ENCODE data around the gene GPD1. TPM values are rescaled to one million over a fixed set of nuclear protein-coding genes. Genes with fewer than 3 reads are reported as not detected.
A peak's percentile ranks its signal among the peaks of the same experiment; 100 is the strongest.

GPD1 gene
- total RNA-seq, 3 donors from 2014 or later = 235 to 4,731 (median 280) TPM

DNA sequence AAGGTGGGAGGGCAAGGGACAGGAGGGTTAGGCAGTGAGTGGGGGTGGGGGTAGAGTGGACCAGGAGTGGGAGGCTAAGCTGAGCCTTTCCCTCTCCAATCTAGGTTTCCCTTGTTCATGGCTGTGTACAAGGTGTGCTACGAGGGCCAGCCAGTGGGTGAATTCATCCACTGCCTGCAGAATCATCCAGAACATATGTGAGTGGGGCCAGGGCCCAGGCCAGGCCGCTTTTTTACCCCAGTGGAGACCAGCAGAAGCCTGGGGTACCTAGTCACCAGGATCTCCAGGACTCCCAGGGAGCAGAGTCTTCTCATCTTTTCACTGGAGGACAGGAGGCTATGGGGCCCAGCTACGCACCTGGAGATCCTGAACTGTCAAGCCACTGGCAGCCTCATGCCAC is 5.5 kb downstream of the GPD1 start:
- no peaks in the 10 kb centered on the region for H3K36me3 ChIP-seq
- no peaks in the 10 kb centered on the region for H3K27me3 ChIP-seq
- H3K27ac ChIP-seq = peak overlapping the region; percentile 96 to 99
- TF ChIP-seq POLR2AphosphoS5 (IDR thresholded peaks at IDR 0.05) (no peak), CTCF (IDR thresholded peaks at IDR 0.05) (no peak), POLR2A (IDR thresholded peaks at IDR 0.05) (no peak)
- intact Hi-C loops (cut with DNase I; ENCODE audit: low total_unique reads) = no loop called here
- DNase-seq (ENCODE audit: low spot score in 2 of 2) = no peak
- no peaks in the 10 kb centered on the region for H3K9me3 ChIP-seq
- H3K4me3 ChIP-seq = no peak overlapping the region
- H3K4me1 ChIP-seq = peaks cover 7 to 13% of the 10 kb centered on the region in 2 donors

- peak; percentile 47 to 50 for DNase-seq (ENCODE audit: low spot score in 2 of 2)
- TF ChIP-seq POLR2AphosphoS5 (IDR thresholded peaks at IDR 0.05) (no peak), CTCF (IDR thresholded peaks at IDR 0.05) (no peak), POLR2A (IDR thresholded peaks at IDR 0.05) (no peak)
- H3K4me1 ChIP-seq = peaks cover 7 to 12% of the 10 kb centered on the region in 2 donors
- intact Hi-C loops (cut with DNase I; ENCODE audit: low total_unique reads) = no loop called here
- no peaks in the 10 kb centered on the region for H3K9me3 ChIP-seq
- no peaks in the 10 kb centered on the region for H3K36me3 ChIP-seq
- H3K4me3 ChIP-seq = peak overlapping the region in 2 of 3 donors; percentile 11 to 61
- H3K27ac ChIP-seq = peak overlapping the region; percentile 96 to 99
- H3K27me3 ChIP-seq = no peaks in the 10 kb centered on the region
Observed at GRCh38 chr12:50110127-50110761, 6.4 kb downstream of the GPD1 start.

DNA sequence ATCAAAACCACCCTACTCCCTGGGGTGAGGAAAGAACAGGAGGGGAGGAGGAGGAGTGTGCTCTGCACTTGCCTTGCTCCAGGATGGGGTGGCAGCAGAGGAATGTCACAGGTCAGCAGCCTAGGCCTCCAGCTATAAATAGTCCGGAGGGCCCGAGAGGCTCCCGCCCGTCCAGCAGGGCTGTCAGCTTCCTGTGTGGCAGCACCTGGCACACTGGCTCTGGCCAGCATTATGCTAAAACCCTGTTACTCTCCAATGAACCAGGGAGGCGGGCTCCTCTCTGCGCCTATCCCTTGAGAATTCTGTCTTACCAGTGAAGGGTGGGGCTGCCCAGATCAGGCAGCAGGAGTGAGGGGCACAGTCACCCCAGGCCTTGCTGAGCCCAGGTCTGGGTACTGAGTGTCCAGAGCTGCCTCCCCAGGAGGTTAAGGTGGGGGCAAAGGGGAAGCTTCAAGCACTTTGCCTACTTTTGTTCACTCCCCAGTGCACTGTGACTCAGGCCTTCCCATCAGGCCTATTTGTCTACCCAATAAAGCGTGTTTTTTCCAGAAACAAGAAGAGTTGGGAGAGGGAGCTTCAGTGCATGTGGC is 7.0 kb downstream of the GPD1 start:
- H3K4me1 ChIP-seq = peaks cover 7 to 12% of the 10 kb centered on the region in 2 donors
- peak overlapping the region in 2 of 3 donors; percentile 61 to 91 for H3K4me3 ChIP-seq
- intact Hi-C loops (cut with DNase I; ENCODE audit: low total_unique reads) = no loop called here

GRCh38 chr12:50111395-50111692 is 7.5 kb downstream of the GPD1 start:
- DNase-seq (ENCODE audit: low spot score in 2 of 2) = no peak
- H3K4me1 ChIP-seq = peaks cover 7 to 12% of the 10 kb centered on the region in 2 donors
- no peak for TF ChIP-seq POLR2AphosphoS5 (IDR thresholded peaks at IDR 0.05)
- no peak for TF ChIP-seq CTCF (IDR thresholded peaks at IDR 0.05)
- TF ChIP-seq POLR2A (IDR thresholded peaks at IDR 0.05) = no peak
- peak overlapping the region in 2 of 3 donors; percentile 61 to 91 for H3K4me3 ChIP-seq
- no peaks in the 10 kb centered on the region for H3K36me3 ChIP-seq
- no peaks in the 10 kb centered on the region for H3K9me3 ChIP-seq
- no peaks in the 10 kb centered on the region for H3K27me3 ChIP-seq
- intact Hi-C loops (cut with DNase I; ENCODE audit: low total_unique reads) = no loop called here
- H3K27ac ChIP-seq = peak overlapping the region; percentile 96 to 99

More for the DNA sequence above, 7.0 kb downstream of the GPD1 start:
- Histone ChIP-seq H3K27me3 (no peaks in the 10 kb centered on the region), H3K27ac (peak overlapping the region; percentile 96 to 99), H3K36me3 (no peaks in the 10 kb centered on the region), H3K9me3 (no peaks in the 10 kb centered on the region)
- peak in 1 of 2 donors; percentile 60 for DNase-seq (ENCODE audit: low spot score in 2 of 2)
- no peak for TF ChIP-seq POLR2A (IDR thresholded peaks at IDR 0.05)
- TF ChIP-seq POLR2AphosphoS5 (IDR thresholded peaks at IDR 0.05) = no peak
- peak in 1 of 3 donors; percentile 8 for TF ChIP-seq CTCF (IDR thresholded peaks at IDR 0.05)

- Histone ChIP-seq H3K4me1 (peaks cover 7 to 12% of the 10 kb centered on the region in 2 donors), H3K9me3 (no peaks in the 10 kb centered on the region), H3K27me3 (no peaks in the 10 kb centered on the region), H3K27ac (peak within 1 kb of the TSS; percentile 96 to 99), H3K36me3 (no peaks in the 10 kb centered on the region), H3K4me3 (peak within 1 kb of the TSS; percentile 89 to 96 (median 91))
- DNase-seq (ENCODE audit: low spot score in 2 of 2) = peak; percentile 99
- peak in 2 of 3 donors; percentile 85 to 89 for TF ChIP-seq CTCF (IDR thresholded peaks at IDR 0.05)
- peak; percentile 95 to 98 (median 96) for TF ChIP-seq POLR2AphosphoS5 (IDR thresholded peaks at IDR 0.05)
- peak; percentile 91 for TF ChIP-seq POLR2A (IDR thresholded peaks at IDR 0.05)
- intact Hi-C loops (cut with DNase I; ENCODE audit: low total_unique reads) = no loop called here
Observed at GRCh38 chr12:50111693-50112455, 8.1 kb downstream of the GPD1 start, which contains the start of gene COX14. TSS of gene COX14 (plus strand) at chr12:50112236. CDS start at chr12:50120044, 7,808 bp downstream.
